GM12892 (cell line): Measurements from ENCODE around the gene ZNHIT6.

Experiments used
- DNase-seq: peaks from one replicate; pipeline ENCODE4 v3.0.0; 2011; ENCODE audit not compliant: insufficient read length
- FAIRE-seq: peaks from 2 replicates; lab custom pipeline; 2011; peaks lifted over from hg19 to GRCh38; lab: Jason Lieb, UNC
- POLR2A ChIP-seq: IDR thresholded peaks from 2 replicates; pipeline ENCODE4 v1.6.1; 2011; ENCODE audit warnings: low read depth, low read length, control low read depth
- POLR2AphosphoS5 ChIP-seq: IDR thresholded peaks from 2 replicates; pipeline ENCODE4 v1.6.1; 2011; ENCODE audit warnings: low read depth, low read length, control low read depth
- TAF1 ChIP-seq: IDR thresholded peaks from 2 replicates; pipeline ENCODE4 v1.6.1; 2011; ENCODE audit warnings: low read depth, mild to moderate bottlenecking, control low read depth, low read length, borderline replicate concordance

The ZNHIT6 gene

DNA sequence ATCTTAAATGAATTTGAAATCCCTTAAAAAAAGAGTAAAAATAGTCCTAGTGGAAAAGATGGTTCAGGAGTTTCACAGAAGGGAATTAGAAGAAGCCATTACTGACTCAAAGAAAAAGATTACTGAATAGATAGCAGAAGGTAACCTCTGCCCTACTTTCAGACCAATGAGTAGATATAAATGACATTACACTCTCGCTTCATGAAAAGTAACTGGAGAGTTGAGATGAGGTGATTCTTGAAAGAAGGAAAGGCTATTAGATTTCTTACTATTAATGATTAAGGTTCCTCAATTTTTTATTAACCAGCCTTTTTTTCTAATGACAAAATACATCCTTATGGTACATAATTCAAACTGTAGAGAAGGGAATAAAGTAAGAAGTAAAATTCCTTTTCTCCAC, 99.4 kb downstream of the ZNHIT6 start:
- TF ChIP-seq TAF1 (no peak), POLR2AphosphoS5 (no peak), POLR2A (no peak)
- FAIRE-seq (no peak), DNase-seq (no peak)

DNA sequence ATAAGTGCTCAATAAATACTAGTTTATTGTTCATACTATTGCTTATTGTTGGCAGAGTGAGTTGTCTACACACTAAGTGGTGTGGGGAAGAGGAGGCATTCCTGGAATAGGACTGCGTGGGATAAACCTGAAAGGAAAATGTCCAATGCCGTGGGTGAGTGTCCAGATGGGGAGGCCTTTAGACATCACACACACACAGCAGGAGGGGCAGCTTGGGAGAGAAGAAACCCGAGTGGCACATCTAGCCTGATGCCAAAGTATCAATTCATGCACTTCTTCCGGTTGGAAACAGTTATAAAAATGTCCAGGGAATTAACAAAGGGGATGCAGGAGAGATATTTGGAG, 100.3 kb downstream of the ZNHIT6 start:
- DNase-seq (no peak), FAIRE-seq (no peak)
- TF ChIP-seq TAF1: no peak
- TF ChIP-seq POLR2A: no peak
- TF ChIP-seq POLR2AphosphoS5: no peak

DNA sequence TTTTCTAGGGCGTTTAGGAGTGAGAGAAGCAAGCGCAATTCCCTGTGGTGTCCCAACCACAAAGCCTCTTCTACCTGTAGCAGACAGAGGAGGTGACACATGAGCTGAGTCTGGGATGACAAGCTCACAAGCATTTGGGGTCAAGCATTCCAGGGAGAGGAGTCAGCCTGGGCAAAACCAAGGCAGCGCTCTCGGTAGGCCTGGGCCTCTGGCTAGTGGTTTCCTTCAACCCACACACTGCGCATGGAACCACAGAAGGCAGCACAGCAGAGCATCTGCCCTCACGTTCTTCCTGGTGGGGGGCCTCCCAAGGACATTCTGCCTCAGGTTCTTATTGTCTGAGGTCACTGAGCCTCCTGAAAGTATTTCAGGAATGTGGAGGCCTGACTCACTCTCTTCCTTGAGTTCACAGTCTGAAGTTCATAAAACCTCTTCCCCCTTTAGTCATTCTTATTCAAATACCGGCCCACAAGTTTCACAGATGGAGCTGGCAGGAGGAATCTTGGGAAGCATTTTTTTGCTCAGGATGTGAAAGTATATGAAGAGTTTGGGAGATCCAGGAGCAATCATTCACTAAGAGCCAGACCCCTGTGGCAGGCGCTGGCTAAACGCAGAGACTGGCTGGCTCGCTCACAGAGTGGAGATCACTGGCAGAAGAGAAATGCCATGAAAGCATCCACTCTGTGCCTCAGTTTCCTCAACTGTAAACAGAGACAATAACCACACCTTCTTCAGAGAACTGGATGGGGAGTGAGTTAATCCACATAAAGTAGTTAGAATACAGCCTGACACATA, 100.9 kb downstream of the ZNHIT6 start:
- no peak for DNase-seq
- FAIRE-seq: no peak

DNA sequence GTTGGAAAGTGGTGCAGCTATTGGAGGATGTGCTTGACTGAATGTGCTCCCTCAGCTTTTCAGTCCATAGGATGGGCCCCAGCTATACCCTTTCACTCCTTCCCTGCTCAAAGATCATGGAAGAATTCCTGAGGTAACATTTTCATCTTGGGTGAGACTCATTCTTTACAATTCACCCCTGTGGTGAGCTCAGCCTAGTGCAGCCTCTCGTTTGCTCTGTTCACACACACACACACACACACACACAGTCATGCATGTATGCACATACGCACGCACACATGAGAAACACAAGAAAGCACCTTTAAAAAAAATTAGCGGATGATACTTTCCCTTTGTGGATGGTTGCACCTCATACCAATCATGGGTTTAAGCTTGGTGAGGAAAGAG, 101.8 kb downstream of the ZNHIT6 start:
- TF ChIP-seq POLR2A (no peak), POLR2AphosphoS5 (no peak), TAF1 (no peak)
- FAIRE-seq: no peak
- no peak for DNase-seq

More for the DNA sequence above, 100.9 kb downstream of the ZNHIT6 start:
- TF ChIP-seq POLR2AphosphoS5: no peak
- no peak for TF ChIP-seq POLR2A
- TF ChIP-seq TAF1: no peak

DNA sequence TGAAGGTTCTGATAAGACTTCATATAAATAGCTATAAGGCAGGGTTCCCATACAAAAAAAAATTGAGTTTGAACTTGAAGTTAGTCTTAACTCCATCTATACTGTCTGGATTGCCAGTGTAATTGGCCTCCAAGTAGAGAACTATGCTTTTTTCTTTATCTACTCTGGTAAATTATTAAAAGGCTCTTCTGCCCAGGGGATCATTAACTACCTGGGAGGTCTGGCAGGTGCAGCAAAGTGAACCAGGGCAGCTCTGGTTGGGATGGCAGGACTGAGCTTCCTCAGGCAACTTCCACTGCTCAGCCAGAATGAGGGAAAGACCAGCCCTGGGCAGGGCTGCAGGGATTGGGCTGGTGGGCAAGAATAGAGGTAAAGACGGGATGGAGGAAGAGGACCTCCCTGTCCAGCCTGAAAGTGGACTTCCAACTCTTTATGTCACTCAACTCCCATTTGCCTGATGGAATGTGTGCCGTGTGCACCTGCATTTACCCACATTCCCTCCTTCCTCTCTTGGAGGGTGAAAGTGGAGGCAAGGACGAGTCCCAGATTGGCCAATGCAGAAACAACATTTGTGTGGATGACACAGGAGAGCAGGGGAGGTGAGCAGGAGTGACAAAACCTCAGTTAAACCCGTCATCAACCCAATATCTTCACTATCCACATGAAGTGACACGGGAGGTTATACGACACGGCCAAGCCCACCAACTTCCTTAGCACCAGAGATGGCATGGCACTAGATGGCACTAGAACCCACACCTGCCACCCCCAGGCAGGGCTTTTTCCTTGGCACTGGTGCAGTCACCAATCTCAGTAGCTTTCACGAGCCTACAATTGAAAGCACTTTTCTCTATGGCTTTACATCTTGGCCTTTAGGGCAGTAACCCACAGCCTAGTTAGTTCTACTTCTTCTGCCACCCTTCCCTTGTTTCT, 102.5 kb downstream of the ZNHIT6 start:
- TF ChIP-seq TAF1 (no peak), POLR2AphosphoS5 (no peak), POLR2A (no peak)
- no peak for FAIRE-seq
- DNase-seq: no peak

DNA sequence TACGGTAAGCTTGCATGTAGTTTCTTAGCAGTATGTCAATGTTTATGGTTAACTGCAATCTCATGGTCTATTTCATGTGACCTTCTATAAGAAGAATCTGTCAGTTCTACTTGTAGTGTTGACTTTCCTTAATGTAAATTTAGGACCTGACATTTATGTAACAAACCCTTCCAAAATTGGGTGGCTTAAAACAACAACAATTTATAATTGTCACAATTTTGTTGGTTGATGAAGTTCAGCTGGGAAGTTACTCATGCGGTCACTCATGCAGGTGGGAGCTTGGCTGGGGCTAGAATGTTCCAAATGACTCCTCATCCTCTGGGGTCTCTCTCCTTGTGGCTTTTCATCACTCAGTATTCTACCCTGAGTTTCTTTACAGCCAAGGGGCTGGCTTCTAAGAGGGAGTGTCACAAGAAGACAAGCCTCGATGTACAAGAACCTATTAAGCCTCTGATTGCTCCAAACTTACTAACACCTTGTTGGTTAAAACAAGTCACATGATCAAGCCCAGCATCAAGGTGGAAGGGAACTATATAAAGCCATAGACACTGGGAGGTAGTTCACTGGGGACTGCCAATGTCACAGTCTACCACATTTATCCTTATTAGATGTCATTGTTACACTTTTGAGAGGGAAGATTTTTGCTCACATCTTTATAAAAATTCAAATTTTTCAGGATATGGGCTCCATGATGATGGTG, 103.8 kb downstream of the ZNHIT6 start:
- TF ChIP-seq POLR2AphosphoS5 (no peak), TAF1 (no peak), POLR2A (no peak)
- DNase-seq (no peak), FAIRE-seq (no peak)

DNA sequence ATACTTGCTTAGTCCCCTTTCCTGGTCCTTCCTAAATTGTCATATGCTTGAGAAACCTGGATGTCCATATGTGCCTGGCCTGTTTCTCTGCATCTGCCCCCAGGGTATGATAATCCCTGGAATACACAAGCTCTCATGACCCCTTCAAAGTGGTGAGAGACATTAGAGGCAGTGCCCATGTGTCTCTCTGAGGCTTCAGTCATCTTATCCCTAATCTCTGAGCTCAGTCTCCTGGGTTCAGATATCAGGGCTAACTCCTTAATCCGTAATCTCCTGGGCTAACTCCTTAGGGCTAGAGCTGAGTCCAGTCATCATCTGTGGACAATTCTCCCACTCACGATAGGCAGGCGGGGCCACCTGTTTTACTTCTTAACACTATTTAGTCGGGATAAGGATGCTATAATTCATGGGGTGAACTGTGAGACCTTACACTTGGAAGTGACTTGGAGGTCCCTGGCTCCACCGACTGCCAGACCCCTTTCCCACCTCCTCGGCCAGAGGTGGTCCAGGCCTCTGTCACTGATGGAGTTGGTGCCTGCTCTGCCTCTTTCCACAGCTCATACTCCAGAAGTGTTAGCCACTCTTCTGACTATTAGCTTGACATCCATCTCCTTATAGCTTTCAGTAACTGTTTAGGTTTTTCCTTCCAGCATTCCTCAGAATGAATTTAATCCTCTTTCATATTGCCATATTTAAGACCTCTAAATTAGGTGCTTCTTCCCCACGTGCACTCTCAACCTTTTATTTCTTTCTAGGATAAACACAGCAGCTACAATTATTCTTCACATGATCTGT, 105.0 kb downstream of the ZNHIT6 start:
- TF ChIP-seq TAF1: no peak
- TF ChIP-seq POLR2A: no peak
- no peak for TF ChIP-seq POLR2AphosphoS5
- DNase-seq (no peak), FAIRE-seq (no peak)

DNA sequence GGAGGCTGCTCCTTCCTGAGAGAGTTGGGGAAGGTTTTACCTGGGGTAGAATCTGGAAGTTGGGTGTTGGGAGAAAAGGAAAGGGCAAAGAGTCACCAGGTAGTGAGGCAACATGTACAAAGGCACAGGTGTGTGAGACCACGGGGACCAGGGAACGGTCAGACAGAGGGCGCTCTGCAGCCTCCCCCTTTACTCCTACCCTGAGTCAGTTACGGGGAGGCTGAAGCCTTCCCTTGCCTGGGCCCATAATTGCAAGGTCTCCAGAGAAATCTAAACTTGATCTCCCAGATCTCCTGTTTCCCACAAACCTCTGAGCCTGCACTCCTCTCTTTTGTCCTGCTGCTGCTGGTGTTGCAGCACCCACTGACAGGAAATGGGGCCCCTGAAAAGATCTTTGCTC, 105.7 kb downstream of the ZNHIT6 start:
- FAIRE-seq: no peak
- no peak for TF ChIP-seq TAF1
- TF ChIP-seq POLR2A: no peak
- TF ChIP-seq POLR2AphosphoS5: no peak
- no peak for DNase-seq

DNA sequence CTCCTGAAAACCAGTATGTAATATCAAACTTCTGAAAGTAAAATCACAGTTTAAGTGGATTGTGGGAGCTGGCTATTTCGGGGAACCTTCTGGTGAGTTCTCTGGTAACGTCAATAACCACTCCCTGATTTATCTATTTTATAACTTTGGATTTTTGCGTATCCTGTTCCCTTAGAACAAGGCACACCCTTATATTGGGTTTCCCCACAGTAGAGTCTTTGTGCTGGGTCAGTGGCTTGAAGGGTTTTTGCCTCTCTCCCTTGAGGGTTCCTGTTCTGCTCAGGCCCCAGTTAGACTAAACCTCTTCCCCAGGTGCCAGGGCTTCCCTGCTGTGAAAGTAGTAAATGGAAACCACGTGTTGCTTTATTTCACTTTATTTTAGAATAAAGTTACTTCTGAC, 106.3 kb downstream of the ZNHIT6 start:
- no peak for TF ChIP-seq POLR2AphosphoS5
- TF ChIP-seq TAF1: no peak
- TF ChIP-seq POLR2A: no peak
- DNase-seq: no peak
- FAIRE-seq: no peak

DNA sequence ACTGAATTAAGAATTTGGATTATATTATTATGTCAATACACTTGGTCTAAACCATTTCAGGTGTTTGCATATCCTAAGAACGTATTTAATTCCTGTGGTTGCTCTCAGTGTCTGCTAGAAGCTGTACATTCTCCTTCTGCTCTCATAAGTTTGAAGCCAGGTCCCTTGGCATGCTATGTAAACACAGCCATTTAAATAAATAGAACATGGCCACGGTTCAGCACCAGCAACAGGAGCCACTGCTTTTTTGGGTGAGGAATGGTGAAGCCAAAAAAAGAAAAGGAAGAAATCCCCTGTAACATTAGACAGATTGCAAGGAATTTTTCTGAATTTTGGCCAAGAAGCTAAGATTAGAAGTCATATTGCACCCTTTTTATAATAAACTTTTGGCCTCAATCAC, 108.6 kb downstream of the ZNHIT6 start:
- TF ChIP-seq POLR2A (no peak), TAF1 (no peak), POLR2AphosphoS5 (no peak)
- DNase-seq (no peak), FAIRE-seq (no peak)
